CD4-positive, alpha-beta T cell (primary cell): ENCODE results near the gene HSPA4. TPM values are rescaled to one million over a fixed set of nuclear protein-coding genes. Genes with fewer than 3 reads are reported as not detected.

Experiments used
- ATAC-seq: fragments of 200-7000 bp; cut with Tn5 transposase; one replicate; pipeline ENCODE4 v1.10.0; 2022; ENCODE audit warnings: mild to moderate bottlenecking; ENCODE audit not compliant: poor library complexity
- CTCF ChIA-PET: fragments of 350-600 bp; sonication (Branson Sonifier 250); formaldehyde crosslinking; loops from one replicate; lab custom pipeline; 2021; ENCODE audit warnings: antibody characterized with exemption, inconsistent platforms; lab: Charles Lee
- POLR2A ChIA-PET: fragments of 350-600 bp; sonication (Branson Sonifier 250); formaldehyde crosslinking; loops from one replicate; lab custom pipeline; 2021; ENCODE audit warnings: antibody characterized with exemption, inconsistent platforms; lab: Charles Lee
- DNase-seq, 14 experiments: peaks; one replicate each; pipeline ENCODE4 v3.0.0-alpha.2; 2013 to 2020; ENCODE audit warnings: mixed read lengths in 2 of 14
- H3K27ac ChIP-seq, 2 donors: one replicate each; pipeline versions ENCODE4 v1.5.1 to v1.7.0; 2013; ENCODE audit warnings: low read length in 2 of 2, low read depth in 1 of 2, mild to moderate bottlenecking in 1 of 2
- H3K27me3 ChIP-seq, 2 experiments: 1 replicate in 1 of 2; 2 replicates in 1 of 2; pipeline versions ENCODE4 v1.6.1 to v1.7.0; 2013; ENCODE audit warnings: low read length in 2 of 2, control low read depth in 1 of 2, mild to moderate bottlenecking in 1 of 2, moderate library complexity in 1 of 2; ENCODE audit not compliant: insufficient read depth in 2 of 2, control insufficient read depth in 1 of 2
- H3K36me3 ChIP-seq: one replicate; pipeline ENCODE4 v1.6.1; 2013; ENCODE audit warnings: low read length, control low read depth; ENCODE audit not compliant: insufficient read depth
- H3K4me1 ChIP-seq: one replicate; pipeline ENCODE4 v1.6.1; 2013; ENCODE audit warnings: low read length, control low read depth; ENCODE audit not compliant: insufficient read depth
- H3K4me3 ChIP-seq: one replicate; pipeline ENCODE4 v1.5.1; 2013; ENCODE audit warnings: mild to moderate bottlenecking, low read length, moderate library complexity
- H3K9me3 ChIP-seq, 2 experiments: 1 replicate in 1 of 2; 2 replicates in 1 of 2; pipeline versions ENCODE4 v1.6.1 to v1.7.0; 2013; ENCODE audit warnings: low read length in 2 of 2, mild to moderate bottlenecking in 2 of 2, control low read depth in 1 of 2, moderate library complexity in 1 of 2; ENCODE audit not compliant: control insufficient read depth in 1 of 2, insufficient read depth in 1 of 2
- H3K27ac Mint-ChIP-seq: one replicate; pipeline ENCODE4 v1.8.0; 2020; ENCODE audit warnings: mixed read lengths
- H3K27me3 Mint-ChIP-seq: one replicate; pipeline ENCODE4 v1.8.0; 2021; ENCODE audit warnings: mixed read lengths
- H3K36me3 Mint-ChIP-seq: one replicate; pipeline ENCODE4 v1.8.0; 2021; ENCODE audit warnings: low read depth, mixed read lengths
- H3K4me1 Mint-ChIP-seq: one replicate; pipeline ENCODE4 v1.8.0; 2021; ENCODE audit warnings: low read depth, mixed read lengths
- H3K4me3 Mint-ChIP-seq: one replicate; pipeline ENCODE4 v1.8.0; 2020; ENCODE audit warnings: mild to moderate bottlenecking, mixed read lengths
- H3K9me3 Mint-ChIP-seq: one replicate; pipeline ENCODE4 v1.8.0; 2020; ENCODE audit warnings: mixed read lengths
- intact Hi-C, 2 experiments: fragments of 100-400 bp; cut with DNase I in 1 of 2; cut with micrococcal nuclease in 1 of 2; formaldehyde crosslinking; loops; one replicate each; pipeline versions ENCODE4 v1.15.1 to v1.9.0; 2023 to 2025; cut with DNase I, micrococcal nuclease
- total RNA-seq, 174 experiments: library from RNA in 2 of 174; stranded (reverse) in 2 of 174; gene quantifications; one replicate each; pipeline ENCODE4 v1.2.3 and lab custom pipeline; 2021 to 2026
- TF ChIP-seq, protein P1 (sequence below): fragments of 200-600 bp; IDR thresholded peaks from one replicate; pipeline ENCODE4 v1.8.0; 2022; ENCODE audit warnings: antibody characterized with exemption, mild to moderate bottlenecking

The HSPA4 gene
- total RNA-seq, 2 experiments from 2014 or later, result 42.2 to 44.7 TPM

DNA sequence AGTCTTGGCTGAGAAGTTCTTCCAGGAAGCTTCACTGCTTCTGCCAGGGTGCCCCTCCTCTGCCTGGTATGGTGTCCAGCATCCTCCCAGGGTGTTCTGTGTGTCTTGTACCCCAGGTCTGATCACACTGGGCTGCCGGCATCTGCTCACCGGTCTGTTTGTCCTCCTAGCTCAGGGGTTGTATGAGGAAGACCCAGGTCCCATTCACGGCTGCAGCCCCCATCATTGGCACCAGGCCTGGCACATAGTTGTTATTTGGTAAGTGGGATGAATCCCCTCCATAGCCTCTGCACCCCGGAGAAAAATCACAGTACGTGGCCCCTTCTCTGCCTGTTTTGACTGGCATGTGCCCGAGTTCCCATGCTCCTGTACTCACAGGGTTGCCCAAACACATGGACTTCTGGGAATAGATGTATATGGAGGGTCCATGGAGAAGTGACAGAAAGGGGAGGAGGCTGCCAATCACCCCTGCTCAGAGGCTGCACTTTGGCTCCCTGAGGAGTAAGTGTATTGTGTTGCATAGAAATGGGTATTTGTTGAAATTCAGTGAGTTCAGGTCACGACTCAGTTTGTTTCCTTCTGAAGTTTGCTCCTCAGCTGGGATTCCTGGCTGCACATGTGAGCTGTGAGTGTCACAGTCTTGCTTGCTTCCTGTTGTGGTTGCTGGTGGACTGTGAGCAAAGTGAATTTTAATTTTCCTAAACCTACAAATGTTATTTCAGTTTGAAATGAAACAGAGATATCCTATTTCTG is 96.2 kb downstream of the HSPA4 start:
- intact Hi-C loops, result no loop called here
- H3K27ac Mint-ChIP-seq, result peak overlapping the region; percentile 21
- peak; percentile 81 for ATAC-seq
- peak in 1 of 14 experiments; percentile 34 for DNase-seq
- ChIA-PET POLR2A (interaction anchor here (1.0 kb wide), 1 partner anchor 23 kb away, joined by 4 read pairs; no protein-coding TSS in a partner anchor), CTCF (no interaction called here)
- no peak overlapping the region for H3K4me3 ChIP-seq
- H3K4me3 Mint-ChIP-seq, result no peak overlapping the region
- TF ChIP-seq, protein P1, sequence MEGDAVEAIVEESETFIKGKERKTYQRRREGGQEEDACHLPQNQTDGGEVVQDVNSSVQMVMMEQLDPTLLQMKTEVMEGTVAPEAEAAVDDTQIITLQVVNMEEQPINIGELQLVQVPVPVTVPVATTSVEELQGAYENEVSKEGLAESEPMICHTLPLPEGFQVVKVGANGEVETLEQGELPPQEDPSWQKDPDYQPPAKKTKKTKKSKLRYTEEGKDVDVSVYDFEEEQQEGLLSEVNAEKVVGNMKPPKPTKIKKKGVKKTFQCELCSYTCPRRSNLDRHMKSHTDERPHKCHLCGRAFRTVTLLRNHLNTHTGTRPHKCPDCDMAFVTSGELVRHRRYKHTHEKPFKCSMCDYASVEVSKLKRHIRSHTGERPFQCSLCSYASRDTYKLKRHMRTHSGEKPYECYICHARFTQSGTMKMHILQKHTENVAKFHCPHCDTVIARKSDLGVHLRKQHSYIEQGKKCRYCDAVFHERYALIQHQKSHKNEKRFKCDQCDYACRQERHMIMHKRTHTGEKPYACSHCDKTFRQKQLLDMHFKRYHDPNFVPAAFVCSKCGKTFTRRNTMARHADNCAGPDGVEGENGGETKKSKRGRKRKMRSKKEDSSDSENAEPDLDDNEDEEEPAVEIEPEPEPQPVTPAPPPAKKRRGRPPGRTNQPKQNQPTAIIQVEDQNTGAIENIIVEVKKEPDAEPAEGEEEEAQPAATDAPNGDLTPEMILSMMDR, result no peak
- H3K4me1 Mint-ChIP-seq, result peaks cover 32% of the 10 kb centered on the region
- H3K36me3 Mint-ChIP-seq, result no peaks in the 10 kb centered on the region
- H3K27me3 Mint-ChIP-seq, result no peaks in the 10 kb centered on the region
- H3K4me1 ChIP-seq, result peaks cover 16% of the 10 kb centered on the region
- no peak overlapping the region for H3K27ac ChIP-seq
- no peaks in the 10 kb centered on the region for H3K36me3 ChIP-seq
- no peaks in the 10 kb centered on the region for H3K9me3 ChIP-seq
- H3K27me3 ChIP-seq, result no peaks in the 10 kb centered on the region
- H3K9me3 Mint-ChIP-seq, result no peaks in the 10 kb centered on the region

DNA sequence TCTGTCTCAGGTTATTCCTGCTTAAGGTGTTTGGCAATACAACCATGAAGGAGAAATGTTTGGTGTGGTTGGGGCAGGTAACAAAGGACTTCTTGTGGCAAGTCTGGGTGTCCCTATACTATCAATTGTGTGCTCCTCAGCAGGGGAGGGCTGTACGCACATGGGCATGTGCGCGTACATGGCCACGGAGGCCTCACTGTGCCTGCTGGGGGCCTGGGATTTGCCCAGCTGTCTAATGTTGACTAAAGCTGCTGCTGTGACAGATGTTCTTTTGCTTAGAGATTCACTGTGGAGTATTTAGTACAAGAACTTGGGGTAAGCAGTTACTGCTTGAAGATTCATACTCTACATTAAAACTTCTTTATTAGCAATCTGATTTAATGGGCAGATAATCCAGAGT is 97.5 kb downstream of the HSPA4 start:
- CTCF ChIA-PET, result no interaction called here

DNA sequence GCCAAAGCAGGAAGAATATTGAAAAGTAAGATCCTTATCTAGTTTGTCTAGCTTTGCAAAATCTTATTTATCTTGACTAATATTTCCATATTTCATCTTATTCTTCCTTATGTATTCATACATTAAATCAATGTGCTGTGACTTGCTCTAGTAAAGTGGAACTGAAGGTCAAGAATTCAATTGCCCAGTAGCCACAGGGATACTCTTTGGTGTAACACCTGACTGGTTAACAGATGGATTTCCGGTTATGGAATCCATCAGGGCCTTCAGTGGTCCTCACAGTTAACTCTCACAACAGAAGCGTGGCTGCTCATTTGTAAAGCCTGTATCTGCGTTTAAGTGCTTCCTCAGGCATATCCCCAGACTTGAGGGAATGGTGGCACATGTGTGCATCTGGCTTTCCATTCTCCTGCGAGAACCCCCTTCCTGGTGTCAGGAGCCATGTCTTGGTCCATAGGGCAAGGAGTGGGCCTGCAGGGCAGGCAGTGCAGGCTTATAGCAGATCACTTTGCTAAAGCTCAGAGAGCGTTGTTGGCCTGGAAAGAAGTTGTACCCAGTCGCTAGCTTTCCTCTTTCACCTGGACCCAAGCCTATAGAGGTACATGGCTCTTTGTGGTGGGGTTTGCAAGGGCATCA is 99.2 kb downstream of the HSPA4 start:
- intact Hi-C loops, result no loop called here
- H3K4me3 Mint-ChIP-seq, result no peak overlapping the region
- DNase-seq (no peak), ATAC-seq (no peak)
- H3K27me3 Mint-ChIP-seq, result no peaks in the 10 kb centered on the region
- CTCF ChIA-PET, result interaction anchor here (0.6 kb wide), 1 partner anchor 316 kb away, joined by 4 read pairs; no protein-coding TSS in a partner anchor
- POLR2A ChIA-PET, result no interaction called here
- no peaks in the 10 kb centered on the region for H3K9me3 Mint-ChIP-seq
- H3K36me3 ChIP-seq, result no peaks in the 10 kb centered on the region
- H3K36me3 Mint-ChIP-seq, result no peaks in the 10 kb centered on the region
- peaks cover 16% of the 10 kb centered on the region for H3K4me1 ChIP-seq
- no peak overlapping the region for H3K27ac ChIP-seq
- H3K4me1 Mint-ChIP-seq, result peaks cover 32% of the 10 kb centered on the region
- H3K4me3 ChIP-seq, result no peak overlapping the region
- no peak overlapping the region for H3K27ac Mint-ChIP-seq
- TF ChIP-seq, protein P1, result no peak
- H3K9me3 ChIP-seq, result no peaks in the 10 kb centered on the region
- H3K27me3 ChIP-seq, result no peaks in the 10 kb centered on the region

More for the DNA sequence above, 97.5 kb downstream of the HSPA4 start:
- DNase-seq (no peak), ATAC-seq (no peak)
- H3K36me3 Mint-ChIP-seq, result no peaks in the 10 kb centered on the region
- H3K4me1 Mint-ChIP-seq, result peaks cover 32% of the 10 kb centered on the region
- intact Hi-C loops, result no loop called here
- H3K9me3 Mint-ChIP-seq, result no peaks in the 10 kb centered on the region
- H3K27me3 Mint-ChIP-seq, result no peaks in the 10 kb centered on the region
- H3K27ac ChIP-seq, result no peak overlapping the region
- H3K4me1 ChIP-seq, result peaks cover 16% of the 10 kb centered on the region
- no peak overlapping the region for H3K4me3 ChIP-seq
- POLR2A ChIA-PET, result no interaction called here
- no peaks in the 10 kb centered on the region for H3K27me3 ChIP-seq
- H3K4me3 Mint-ChIP-seq, result no peak overlapping the region
- TF ChIP-seq, protein P1, result no peak
- H3K9me3 ChIP-seq, result no peaks in the 10 kb centered on the region
- no peak overlapping the region for H3K27ac Mint-ChIP-seq
- no peaks in the 10 kb centered on the region for H3K36me3 ChIP-seq
